Activated naive CD4-positive, alpha-beta T cell treated with anti-CD3 and anti-CD28 coated beads, Interleukin-2, amount 50 U/mL, for 24 hours (primary cell): ENCODE data around the gene DDX56.
A peak's percentile ranks its signal among the peaks of the same experiment; 100 is the strongest.

Source experiments
- H3K27ac Mint-ChIP-seq: one replicate; pipeline ENCODE4 v1.8.0; 2021; ENCODE audit warnings: mild to moderate bottlenecking, mixed read lengths
- H3K27me3 Mint-ChIP-seq: one replicate; pipeline ENCODE4 v1.8.0; 2021; ENCODE audit warnings: mixed read lengths
- H3K36me3 Mint-ChIP-seq: one replicate; pipeline ENCODE4 v1.8.0; 2021; ENCODE audit warnings: mixed read lengths
- H3K4me1 Mint-ChIP-seq: one replicate; pipeline ENCODE4 v1.8.0; 2021; ENCODE audit warnings: mixed read lengths
- H3K4me3 Mint-ChIP-seq: one replicate; pipeline ENCODE4 v1.8.0; 2021; ENCODE audit warnings: mild to moderate bottlenecking, mixed read lengths
- H3K9me3 Mint-ChIP-seq: one replicate; pipeline ENCODE4 v1.8.0; 2021; ENCODE audit warnings: mixed read lengths

The DDX56 gene

GRCh38 chr7:44535348-44536064 is 38.2 kb downstream of the DDX56 start:
- no peaks in the 10 kb centered on the region for H3K9me3 Mint-ChIP-seq
- no peaks in the 10 kb centered on the region for H3K27me3 Mint-ChIP-seq
- no peaks in the 10 kb centered on the region for H3K36me3 Mint-ChIP-seq
- H3K4me1 Mint-ChIP-seq: no peaks in the 10 kb centered on the region
- H3K4me3 Mint-ChIP-seq: no peak overlapping the region
- H3K27ac Mint-ChIP-seq: no peak overlapping the region

GRCh38 chr7:44534501-44534900 is 39.2 kb downstream of the DDX56 start:
- Mint-ChIP-seq H3K4me3 (no peak overlapping the region), H3K9me3 (no peaks in the 10 kb centered on the region), H3K27ac (no peak overlapping the region), H3K36me3 (no peaks in the 10 kb centered on the region), H3K4me1 (no peaks in the 10 kb centered on the region), H3K27me3 (no peaks in the 10 kb centered on the region)

DNA sequence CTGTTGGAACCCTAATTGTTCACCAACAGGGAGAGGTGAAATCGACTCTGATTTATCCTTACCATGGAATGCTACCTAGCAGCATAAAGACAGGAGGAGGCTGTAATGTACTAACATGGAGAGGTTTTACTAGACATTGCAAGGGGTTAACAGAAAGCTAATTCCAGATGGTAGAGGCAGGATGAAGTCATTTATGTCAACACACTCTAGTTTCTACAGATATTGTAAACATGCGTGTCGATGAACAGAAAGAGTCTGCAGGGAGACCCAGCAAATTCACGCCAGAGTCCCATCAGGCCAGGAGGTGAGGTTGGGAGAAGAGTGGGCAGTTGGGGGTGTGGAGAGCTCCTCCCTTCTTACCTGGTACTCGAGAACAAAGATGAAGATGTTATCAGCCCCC is 39.6 kb downstream of the DDX56 start:
- Mint-ChIP-seq H3K27ac (peak overlapping the region; percentile 10), H3K4me3 (no peak overlapping the region), H3K36me3 (no peaks in the 10 kb centered on the region), H3K27me3 (no peaks in the 10 kb centered on the region), H3K9me3 (no peaks in the 10 kb centered on the region), H3K4me1 (no peaks in the 10 kb centered on the region)

DNA sequence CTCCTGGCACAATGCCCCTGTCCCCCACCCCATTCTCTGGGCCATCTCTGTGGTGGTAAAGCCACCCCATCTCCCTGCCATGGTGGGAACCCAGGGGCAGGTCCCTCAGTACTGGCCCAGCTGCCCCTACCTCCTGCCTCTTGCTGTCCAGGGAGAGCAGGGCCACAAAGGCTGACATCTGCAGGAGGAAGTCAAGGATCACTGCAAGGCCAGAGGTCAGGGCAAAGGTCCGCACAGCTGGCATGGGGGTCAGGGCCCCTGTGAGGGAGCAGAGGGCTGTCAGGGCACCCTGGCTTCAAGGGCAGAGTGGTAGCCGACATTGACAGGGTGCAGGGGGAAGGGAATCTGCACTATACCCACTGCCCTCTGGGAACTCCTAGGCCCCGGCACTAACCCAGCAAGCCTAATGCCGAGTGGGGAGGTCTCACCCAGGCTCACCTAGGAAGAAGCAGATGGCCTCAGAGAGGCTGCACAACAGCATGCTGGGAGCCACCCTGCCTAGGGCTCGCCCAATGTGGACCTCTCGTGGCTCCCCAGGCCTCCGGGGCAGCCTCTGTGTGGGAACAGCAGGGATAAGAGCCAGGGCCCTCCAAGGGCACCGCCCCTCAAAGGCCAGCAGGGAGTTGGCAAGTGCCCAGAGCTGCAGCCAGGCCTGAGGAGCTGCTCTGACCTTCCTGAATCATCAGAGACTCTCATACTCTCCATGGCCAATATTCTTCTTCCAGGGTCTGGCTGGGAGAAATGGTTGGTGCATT is 40.2 kb downstream of the DDX56 start:
- Mint-ChIP-seq H3K9me3 (no peaks in the 10 kb centered on the region), H3K4me3 (no peak overlapping the region), H3K4me1 (no peaks in the 10 kb centered on the region), H3K36me3 (no peaks in the 10 kb centered on the region), H3K27ac (no peak overlapping the region), H3K27me3 (no peaks in the 10 kb centered on the region)

GRCh38 chr7:44531421-44532380 is 42.0 kb downstream of the DDX56 start:
- no peaks in the 10 kb centered on the region for H3K9me3 Mint-ChIP-seq
- no peak overlapping the region for H3K4me3 Mint-ChIP-seq
- H3K36me3 Mint-ChIP-seq: no peaks in the 10 kb centered on the region
- H3K4me1 Mint-ChIP-seq: no peaks in the 10 kb centered on the region
- H3K27ac Mint-ChIP-seq: no peak overlapping the region
- H3K27me3 Mint-ChIP-seq: no peaks in the 10 kb centered on the region

- Mint-ChIP-seq H3K4me1 (no peaks in the 10 kb centered on the region), H3K4me3 (no peak overlapping the region), H3K27me3 (no peaks in the 10 kb centered on the region), H3K9me3 (no peaks in the 10 kb centered on the region), H3K27ac (no peak overlapping the region), H3K36me3 (no peaks in the 10 kb centered on the region)
Observed at GRCh38 chr7:44530990-44531389, 42.7 kb downstream of the DDX56 start.

DNA sequence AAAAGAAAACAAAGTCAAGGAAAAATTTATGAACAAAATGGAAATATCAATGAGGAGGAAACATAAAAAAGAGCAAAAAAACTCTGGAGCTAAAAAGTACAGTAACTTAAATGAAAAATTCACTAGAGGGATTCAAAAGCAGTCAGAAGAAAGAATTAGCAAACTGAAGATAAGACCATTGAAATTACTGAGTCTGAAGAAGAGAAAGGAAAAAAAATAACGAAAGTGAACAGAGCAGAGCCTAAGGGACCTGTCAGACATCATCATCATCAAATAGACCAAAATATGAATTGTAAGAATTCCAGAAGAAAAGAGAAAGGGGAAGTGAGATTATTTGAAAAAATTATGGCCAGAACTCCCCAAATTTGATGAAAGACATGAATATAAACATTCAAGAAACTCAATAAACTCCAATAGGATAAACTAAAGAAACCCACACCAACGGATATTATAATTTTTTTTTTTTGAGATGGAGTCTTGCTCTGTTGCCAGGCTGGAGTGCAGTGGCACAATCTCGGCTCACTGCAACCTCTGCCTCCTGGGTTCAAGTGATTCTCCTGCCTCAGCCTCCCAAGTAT is 48.8 kb downstream of the DDX56 start:
- H3K9me3 Mint-ChIP-seq: peaks cover 4% of the 10 kb centered on the region
- no peaks in the 10 kb centered on the region for H3K4me1 Mint-ChIP-seq
- peaks cover 6% of the 10 kb centered on the region for H3K36me3 Mint-ChIP-seq
- no peak overlapping the region for H3K27ac Mint-ChIP-seq
- no peak overlapping the region for H3K4me3 Mint-ChIP-seq
- peaks cover 4% of the 10 kb centered on the region for H3K27me3 Mint-ChIP-seq

DNA sequence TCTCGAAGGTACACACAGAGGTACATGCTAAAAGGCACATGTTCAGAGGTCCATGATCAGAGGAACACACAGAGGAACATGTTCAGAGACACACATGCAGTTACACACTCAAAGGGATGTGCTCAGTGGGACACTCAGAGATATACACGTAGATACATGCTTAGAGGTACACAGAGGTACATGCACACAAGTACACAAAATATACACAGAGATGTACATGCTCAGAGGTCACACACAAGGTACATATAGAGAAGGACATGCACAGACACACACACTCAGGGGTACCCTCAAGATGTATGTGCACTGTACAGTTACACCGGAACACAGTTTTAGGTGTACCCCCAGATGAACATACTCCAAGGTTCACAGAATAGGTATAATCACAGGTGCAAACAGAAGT is 51.4 kb downstream of the DDX56 start:
- peaks cover 6% of the 10 kb centered on the region for H3K36me3 Mint-ChIP-seq
- H3K27ac Mint-ChIP-seq: no peak overlapping the region
- H3K9me3 Mint-ChIP-seq: peaks cover 4% of the 10 kb centered on the region
- H3K4me3 Mint-ChIP-seq: no peak overlapping the region
- peaks cover 4% of the 10 kb centered on the region for H3K27me3 Mint-ChIP-seq
- no peaks in the 10 kb centered on the region for H3K4me1 Mint-ChIP-seq

DNA sequence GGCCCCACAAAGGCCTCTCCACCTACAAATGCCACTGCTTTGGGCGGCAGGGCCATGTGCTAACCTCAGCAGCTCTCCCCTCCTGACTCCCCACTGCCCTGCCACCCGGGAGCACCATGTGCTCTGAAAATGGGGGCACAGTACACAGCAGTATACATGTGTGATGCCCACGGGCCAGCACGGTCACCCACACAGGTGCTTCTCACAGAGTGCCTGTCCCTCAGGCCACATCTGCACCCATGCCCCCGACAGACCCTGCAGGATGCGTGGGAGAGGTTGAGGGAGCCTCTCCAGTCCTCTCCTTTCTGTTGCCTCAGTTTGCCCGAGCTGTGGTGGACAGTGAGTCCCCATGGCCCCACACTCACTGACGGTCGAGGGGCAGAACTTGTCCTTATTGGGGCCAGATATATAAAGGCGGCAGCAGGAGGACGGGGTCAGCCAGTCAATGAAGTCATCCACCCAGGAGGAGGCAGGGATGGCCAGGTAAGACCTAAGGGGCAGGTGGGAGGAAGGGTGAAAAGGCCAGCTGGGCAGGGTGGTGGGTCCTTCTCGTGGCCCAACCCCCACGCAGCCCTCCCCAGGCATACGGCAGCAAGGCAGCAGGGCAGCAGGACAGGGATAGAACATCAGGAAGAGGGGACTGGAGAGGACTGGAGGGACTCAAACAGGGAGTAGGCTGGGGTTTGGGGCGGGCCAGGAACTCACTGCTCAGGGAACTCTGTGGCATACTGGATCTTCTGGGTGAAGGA is 52.2 kb downstream of the DDX56 start:
- no peaks in the 10 kb centered on the region for H3K4me1 Mint-ChIP-seq
- no peak overlapping the region for H3K4me3 Mint-ChIP-seq
- no peak overlapping the region for H3K27ac Mint-ChIP-seq
- H3K9me3 Mint-ChIP-seq: peaks cover 4% of the 10 kb centered on the region
- peaks cover 4% of the 10 kb centered on the region for H3K27me3 Mint-ChIP-seq
- peaks cover 6% of the 10 kb centered on the region for H3K36me3 Mint-ChIP-seq

DNA sequence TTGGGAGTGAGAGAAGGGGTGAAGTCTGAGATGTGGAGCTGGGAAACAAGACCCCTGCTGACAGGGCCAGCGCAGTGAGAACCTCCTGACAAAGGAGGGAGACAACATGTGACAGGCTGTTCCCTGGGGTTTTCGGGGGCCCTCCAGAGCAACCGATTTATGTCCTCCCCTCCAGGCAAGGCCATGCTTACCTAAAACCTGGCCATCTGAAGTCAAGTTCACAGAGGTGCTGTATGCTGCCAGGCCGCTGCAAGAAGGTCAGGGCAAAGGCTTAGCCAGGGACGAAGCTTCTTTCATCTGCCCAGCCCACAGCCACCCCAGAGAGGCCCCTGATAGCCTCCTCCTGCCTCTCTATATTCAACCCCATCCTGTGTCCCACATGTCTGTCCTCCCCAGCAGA is 53.1 kb downstream of the DDX56 start:
- Mint-ChIP-seq H3K9me3 (peaks cover 4% of the 10 kb centered on the region), H3K4me3 (no peak overlapping the region), H3K27me3 (peaks cover 4% of the 10 kb centered on the region), H3K36me3 (peaks cover 6% of the 10 kb centered on the region), H3K4me1 (no peaks in the 10 kb centered on the region), H3K27ac (no peak overlapping the region)

DNA sequence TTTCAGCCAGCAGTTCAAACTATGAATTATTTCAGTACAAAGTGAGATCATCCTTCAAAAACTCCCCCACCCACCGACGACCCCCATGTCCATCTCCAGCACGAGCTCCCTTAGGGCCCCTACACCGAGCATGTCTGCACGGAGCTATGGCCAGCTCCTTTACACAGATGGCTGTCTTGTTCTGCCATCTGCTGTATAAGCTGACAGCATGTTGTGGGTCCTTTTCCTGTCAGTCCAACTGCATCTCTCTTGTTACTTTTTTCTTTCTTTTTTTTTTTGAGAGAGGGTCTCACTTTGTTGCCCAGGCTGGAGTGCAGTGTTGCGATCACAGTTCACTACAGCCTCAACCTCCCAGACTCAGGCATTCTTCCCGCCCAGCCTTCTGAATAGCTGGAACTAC is 54.2 kb downstream of the DDX56 start:
- no peak overlapping the region for H3K4me3 Mint-ChIP-seq
- H3K36me3 Mint-ChIP-seq: peaks cover 3% of the 10 kb centered on the region
- H3K27me3 Mint-ChIP-seq: peaks cover 4% of the 10 kb centered on the region
- H3K9me3 Mint-ChIP-seq: peaks cover 4% of the 10 kb centered on the region
- H3K4me1 Mint-ChIP-seq: no peaks in the 10 kb centered on the region
- H3K27ac Mint-ChIP-seq: no peak overlapping the region

GRCh38 chr7:44518761-44519160 is 54.9 kb downstream of the DDX56 start:
- peaks cover 2% of the 10 kb centered on the region for H3K27me3 Mint-ChIP-seq
- H3K9me3 Mint-ChIP-seq: peaks cover under 1% of the 10 kb centered on the region
- H3K36me3 Mint-ChIP-seq: no peaks in the 10 kb centered on the region
- no peak overlapping the region for H3K4me3 Mint-ChIP-seq
- no peak overlapping the region for H3K27ac Mint-ChIP-seq
- no peaks in the 10 kb centered on the region for H3K4me1 Mint-ChIP-seq

GRCh38 chr7:44517175-44517574 is 56.5 kb downstream of the DDX56 start:
- no peaks in the 10 kb centered on the region for H3K9me3 Mint-ChIP-seq
- no peaks in the 10 kb centered on the region for H3K36me3 Mint-ChIP-seq
- no peak overlapping the region for H3K27ac Mint-ChIP-seq
- no peak overlapping the region for H3K4me3 Mint-ChIP-seq
- H3K4me1 Mint-ChIP-seq: no peaks in the 10 kb centered on the region
- H3K27me3 Mint-ChIP-seq: no peaks in the 10 kb centered on the region
